Activated gamma-delta T cell treated with anti-CD3 and anti-CD28 coated beads, Interleukin-2, amount 50 U/mL, for 16 hours (primary cell): ENCODE results near the gene SOCS6.

Experiments used
- DNase-seq: peaks from one replicate; pipeline ENCODE4 v3.0.0-alpha.2; 2020; ENCODE audit warnings: low read depth

The SOCS6 gene

GRCh38 chr18:70289351-70290312 is 787 bp downstream of the SOCS6 start:
- DNase-seq, result no peak

GRCh38 chr18:70290482-70291294 is 1.8 kb downstream of the SOCS6 start:
- no peak for DNase-seq

GRCh38 chr18:70291295-70291574 is 2.4 kb downstream of the SOCS6 start:
- DNase-seq, result no peak

GRCh38 chr18:70292628-70293027 is 3.8 kb downstream of the SOCS6 start:
- DNase-seq, result no peak

GRCh38 chr18:70293166-70293565 is 4.3 kb downstream of the SOCS6 start:
- no peak for DNase-seq

- DNase-seq, result no peak
Measured at GRCh38 chr18:70294471-70295191, 5.8 kb downstream of the SOCS6 start.

GRCh38 chr18:70295192-70296188 is 6.6 kb downstream of the SOCS6 start:
- no peak for DNase-seq

GRCh38 chr18:70296289-70296688 is 7.4 kb downstream of the SOCS6 start:
- no peak for DNase-seq

GRCh38 chr18:70296781-70297180 is 7.9 kb downstream of the SOCS6 start:
- DNase-seq, result no peak

- DNase-seq, result no peak
Measured at GRCh38 chr18:70299393-70299792, 10.5 kb downstream of the SOCS6 start.

- no peak for DNase-seq
Measured at GRCh38 chr18:70301667-70302066, 12.8 kb downstream of the SOCS6 start.

GRCh38 chr18:70308555-70309294 is 19.9 kb downstream of the SOCS6 start:
- DNase-seq, result no peak

GRCh38 chr18:70310560-70311320 is 21.9 kb downstream of the SOCS6 start:
- DNase-seq, result no peak

- no peak for DNase-seq
Measured at GRCh38 chr18:70311726-70312125, 22.9 kb downstream of the SOCS6 start.

GRCh38 chr18:70313640-70314039 is 24.8 kb downstream of the SOCS6 start:
- DNase-seq, result no peak

GRCh38 chr18:70314151-70314782 is 25.4 kb downstream of the SOCS6 start:
- DNase-seq, result no peak

GRCh38 chr18:70319187-70319586 is 30.3 kb downstream of the SOCS6 start:
- DNase-seq, result no peak

GRCh38 chr18:70321616-70322015 is 32.8 kb downstream of the SOCS6 start:
- no peak for DNase-seq

GRCh38 chr18:70322385-70322784 is 33.5 kb downstream of the SOCS6 start:
- no peak for DNase-seq
